Psoas muscle (tissue), 8 donors: ENCODE results near the gene ERMARD. TPM values are rescaled to one million over a fixed set of nuclear protein-coding genes. Genes with fewer than 3 reads are reported as not detected.

Experiments
- ATAC-seq, 4 donors: fragments of 200-7000 bp; cut with Tn5 transposase; one replicate each; pipeline ENCODE4 v1.9.1; 2020; ENCODE audit warnings: moderate library complexity in 3 of 4, mild to moderate bottlenecking in 2 of 4
- DNase-seq, 2 donors: peaks; one replicate each; pipeline ENCODE4 v3.0.0-alpha.2; 2020
- H3K27ac ChIP-seq: fragments of 200-600 bp; one replicate; pipeline ENCODE4 v1.8.0; 2022
- H3K27me3 ChIP-seq, 3 donors: fragments of 200-600 bp in 1 of 3; one replicate each; pipeline versions ENCODE4 v1.6.1 to v1.8.0; 2013 to 2022; ENCODE audit warnings: low read length in 2 of 3, mild to moderate bottlenecking in 2 of 3, moderate library complexity in 1 of 3; ENCODE audit not compliant: insufficient read depth in 3 of 3
- H3K36me3 ChIP-seq, 2 donors: fragments of 200-600 bp in 1 of 2; one replicate each; pipeline versions ENCODE4 v1.6.1 to v1.8.0; 2013 to 2022; ENCODE audit warnings: low read depth in 1 of 2, mild to moderate bottlenecking in 1 of 2, moderate library complexity in 1 of 2; ENCODE audit not compliant: insufficient read depth in 1 of 2
- H3K4me1 ChIP-seq: fragments of 200-600 bp; one replicate; pipeline ENCODE4 v1.8.0; 2022
- H3K4me3 ChIP-seq: fragments of 200-600 bp; one replicate; pipeline ENCODE4 v1.8.0; 2022; ENCODE audit warnings: mild to moderate bottlenecking
- H3K9me3 ChIP-seq: fragments of 200-600 bp; one replicate; pipeline ENCODE4 v1.8.0; 2022
- CTCF ChIP-seq: fragments of 200-600 bp; IDR thresholded peaks from one replicate; pipeline ENCODE4 v1.8.0; 2022; ENCODE audit warnings: antibody characterized with exemption
- WGBS, 3 donors: extraction: QIAGEN DNeasy Blood & Tissue Kit; methylation state at CpG; one replicate each; pipeline versions ENCODE4 v1.1.6 to v1.1.7; 2013; 5-methylcytosine and 5-hydroxymethylcytosine counted together
- intact Hi-C, 2 donors: fragments of 100-400 bp; cut with DNase I; formaldehyde crosslinking; loops; one replicate each; pipeline versions ENCODE4 v1.11.0 to v1.14.2; 2022
- polyA plus RNA-seq, 3 donors: library from polyadenylated mRNA; stranded (reverse); fragments of 200-250 nt; gene quantifications; one replicate each; pipeline ENCODE4 v1.2.3, GENCODE V29; 2013
- total RNA-seq, 4 donors: library from RNA; stranded (reverse); fragmentation: NEBNext Ultra II Directional in 2 of 4; extraction: Animal tissue kit (Norgen Biotek cat#: 25700) in 2 of 4; gene quantifications; one replicate each; pipeline versions ENCODE4 v1.2.1 to v1.2.4, GENCODE V29; 2021 to 2023
- donor health status: healthy with polysubstance abuse.
- donor health status: DM: no; HTN: no; CAD: no; lungs with moderate emphysema.
- donor health status: Bipolar disorder and iron deficiency.
- donor health status: healthy.
- donor health status: DM: yes; HTN: yes; CAD: no.
- donor health status: DM: no; HTN: no; CAD: no.
- donor health status: DM: no; HTN: no; CAD: no.
- donor health status: DM: yes; HTN: yes; CAD: no.

ERMARD gene
- total and polyA plus RNA-seq, 7 donors, result 7.9 to 13.3 (median 11.4) TPM

GRCh38 chr6:169789944-169790927 lies 38.8 kb downstream of the ERMARD start:
- DNase-seq (peak; percentile 75 to 84), ATAC-seq (peak; percentile 91 to 99 (median 95))
- H3K4me3 ChIP-seq, result peak overlapping the region; percentile 67
- peaks cover 0 to 7% (median 2%) of the 10 kb centered on the region in 3 donors for H3K27me3 ChIP-seq
- intact Hi-C loops, result loop anchor here in 1 of 2 donors (5.0 kb wide), 1 partner anchor 737 kb away; no protein-coding TSS in a partner anchor
- TF ChIP-seq CTCF, result peak; percentile 92
- 1% methylated on average over 61 of the region's 61 CpGs for WGBS, 3 donors
- H3K9me3 ChIP-seq, result no peaks in the 10 kb centered on the region
- H3K4me1 ChIP-seq, result peaks cover 14% of the 10 kb centered on the region
- no peaks in the 10 kb centered on the region for H3K36me3 ChIP-seq
- peak overlapping the region; percentile 63 for H3K27ac ChIP-seq

GRCh38 chr6:169791721-169792131 lies 40.3 kb downstream of the ERMARD start:
- 66 to 71% (median 68%) methylated on average over 6 of the region's 6 CpGs for WGBS, 3 donors
- intact Hi-C loops, result loop anchor here in 1 of 2 donors (5.0 kb wide), 1 partner anchor 736 kb away; no protein-coding TSS in a partner anchor
- no peak overlapping the region for H3K27ac ChIP-seq
- TF ChIP-seq CTCF, result no peak
- no peaks in the 10 kb centered on the region for H3K9me3 ChIP-seq
- peaks cover 0 to 7% (median 2%) of the 10 kb centered on the region in 3 donors for H3K27me3 ChIP-seq
- no peak for DNase-seq
- H3K36me3 ChIP-seq, result no peaks in the 10 kb centered on the region
- H3K4me1 ChIP-seq, result peaks cover 14% of the 10 kb centered on the region
- no peak for ATAC-seq
- no peak overlapping the region for H3K4me3 ChIP-seq

GRCh38 chr6:169792306-169793015 lies 41.0 kb downstream of the ERMARD start:
- Histone ChIP-seq H3K9me3 (no peaks in the 10 kb centered on the region), H3K27ac (no peak overlapping the region), H3K27me3 (peaks cover 0 to 7% (median 2%) of the 10 kb centered on the region in 3 donors), H3K36me3 (no peaks in the 10 kb centered on the region), H3K4me1 (peaks cover 14% of the 10 kb centered on the region), H3K4me3 (no peak overlapping the region)
- intact Hi-C loops, result loop anchor here in 1 of 2 donors (5.0 kb wide), 1 partner anchor 735 kb away; no protein-coding TSS in a partner anchor
- no peak for TF ChIP-seq CTCF
- DNase-seq (no peak), ATAC-seq (no peak)
- 90 to 93% (median 91%) methylated on average over 21 of the region's 21 CpGs for WGBS, 3 donors

DNA sequence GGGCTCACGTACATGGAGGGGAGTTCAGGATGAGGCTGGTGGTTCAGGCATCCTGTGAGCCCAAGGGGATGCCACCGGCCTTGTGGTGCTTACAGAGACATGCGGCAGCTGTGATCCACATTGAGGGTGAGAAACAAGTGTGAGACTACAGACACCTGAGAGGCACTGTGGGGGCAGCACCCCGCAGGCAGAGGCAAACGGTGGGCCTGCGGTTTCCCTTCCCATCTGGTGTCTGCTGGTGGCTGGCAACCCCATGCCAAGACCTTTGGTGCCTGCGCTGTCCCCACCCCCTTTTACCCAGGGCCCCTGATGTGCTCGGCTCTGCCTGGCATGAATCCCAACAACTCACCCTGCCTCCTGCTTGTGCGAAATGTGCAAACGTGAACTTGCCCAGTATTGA lies 42.0 kb downstream of the ERMARD start:
- no peak for ATAC-seq
- H3K4me3 ChIP-seq, result no peak overlapping the region
- 77 to 86% (median 78%) methylated on average over 10 of the region's 10 CpGs for WGBS, 3 donors
- no peak for TF ChIP-seq CTCF
- H3K27me3 ChIP-seq, result peaks cover 0 to 7% (median 2%) of the 10 kb centered on the region in 3 donors
- H3K27ac ChIP-seq, result no peak overlapping the region
- intact Hi-C loops, result loop anchor here in 1 of 2 donors (5.0 kb wide), 1 partner anchor 734 kb away; no protein-coding TSS in a partner anchor
- no peak for DNase-seq
- no peaks in the 10 kb centered on the region for H3K36me3 ChIP-seq
- H3K4me1 ChIP-seq, result peaks cover 14% of the 10 kb centered on the region
- no peaks in the 10 kb centered on the region for H3K9me3 ChIP-seq
